Upper lobe of right lung (tissue), 1 donor: ENCODE data around the gene SCCPDH. TPM values are rescaled to one million over a fixed set of nuclear protein-coding genes. Genes with fewer than 3 reads are reported as not detected.

Experiments
- ATAC-seq: fragments of 200-7000 bp; cut with Tn5 transposase; one replicate; pipeline ENCODE4 v1.9.1; 2020; ENCODE audit warnings: mild to moderate bottlenecking, moderate library complexity
- DNase-seq: peaks from one replicate; pipeline ENCODE4 v3.0.0-alpha.2; 2020
- H3K27ac ChIP-seq: fragments of 200-600 bp; one replicate; pipeline ENCODE4 v1.8.0; 2022
- H3K27me3 ChIP-seq: fragments of 200-600 bp; one replicate; pipeline ENCODE4 v1.8.0; 2022; ENCODE audit warnings: mild to moderate bottlenecking
- H3K36me3 ChIP-seq: fragments of 200-600 bp; one replicate; pipeline ENCODE4 v1.8.0; 2022
- H3K4me1 ChIP-seq: fragments of 200-600 bp; one replicate; pipeline ENCODE4 v1.8.0; 2022
- H3K4me3 ChIP-seq: fragments of 200-600 bp; one replicate; pipeline ENCODE4 v1.8.0; 2022; ENCODE audit warnings: mild to moderate bottlenecking
- H3K9me3 ChIP-seq: fragments of 200-600 bp; one replicate; pipeline ENCODE4 v1.8.0; 2022
- intact Hi-C: fragments of 100-400 bp; cut with DNase I; formaldehyde crosslinking; loops from one replicate; pipeline ENCODE4 v1.11.0; 2022
- total RNA-seq: library from RNA; stranded (reverse); fragmentation: NEBNext Ultra II Directional; extraction: Animal tissue kit (Norgen Biotek cat#: 25700); gene quantifications from one replicate; pipeline ENCODE4 v1.2.1, GENCODE V29; 2021
- TF ChIP-seq, protein P1 (sequence below): fragments of 200-600 bp; IDR thresholded peaks from one replicate; pipeline ENCODE4 v1.8.0; 2022; ENCODE audit warnings: antibody characterized with exemption
- donor health status: DM: no; HTN: yes; CAD: no; lungs with severe emphysema.

Gene SCCPDH
- total RNA-seq, 1 donor from 2014 or later: 23.4 TPM

DNA sequence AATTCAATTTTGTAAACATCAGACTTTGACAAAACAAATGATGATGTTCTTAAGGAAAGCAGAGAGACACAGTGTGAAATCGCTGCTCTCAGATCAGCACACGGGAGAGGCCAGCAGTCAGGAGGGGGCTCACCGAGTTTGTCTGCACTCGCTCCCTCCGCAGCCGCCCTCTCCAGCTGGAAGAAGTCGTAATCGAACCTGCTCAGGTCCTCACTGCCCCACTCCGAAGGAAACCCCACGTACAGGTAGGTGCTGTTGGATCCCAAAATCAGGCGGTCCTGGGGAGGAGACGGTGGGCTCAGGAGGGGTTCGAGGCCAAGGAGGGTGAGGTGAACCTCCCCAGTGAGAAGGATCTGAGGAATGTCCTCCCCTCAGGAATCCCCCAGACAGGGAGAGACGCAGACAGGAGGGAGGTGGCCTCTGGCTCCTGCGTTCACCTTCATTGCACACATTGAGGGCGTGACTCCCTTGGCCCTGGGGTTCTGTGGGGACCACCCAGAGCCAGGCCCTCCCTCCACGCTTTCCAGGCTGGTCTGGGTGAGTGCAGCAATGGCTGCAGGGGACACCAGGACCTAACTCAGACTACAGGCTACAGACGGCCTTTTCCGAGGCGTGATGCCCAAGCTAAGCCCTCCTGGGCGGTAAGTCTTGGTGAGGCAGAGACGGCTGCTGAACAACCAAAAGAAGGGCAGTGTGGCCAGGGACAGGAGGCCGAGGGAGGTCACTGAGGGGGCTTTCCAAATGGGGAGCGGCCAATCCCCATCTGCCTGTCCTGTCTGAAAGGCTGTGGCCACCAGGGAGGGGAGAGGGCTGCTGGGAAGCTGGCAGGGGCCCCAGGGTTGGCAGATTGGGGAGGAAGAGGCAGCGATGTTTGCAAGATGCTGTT is 65.5 kb downstream of the SCCPDH start:
- no peak overlapping the region for H3K27ac ChIP-seq
- H3K9me3 ChIP-seq: no peaks in the 10 kb centered on the region
- DNase-seq (no peak), ATAC-seq (no peak)
- H3K4me3 ChIP-seq: no peak overlapping the region
- TF ChIP-seq, protein P1, sequence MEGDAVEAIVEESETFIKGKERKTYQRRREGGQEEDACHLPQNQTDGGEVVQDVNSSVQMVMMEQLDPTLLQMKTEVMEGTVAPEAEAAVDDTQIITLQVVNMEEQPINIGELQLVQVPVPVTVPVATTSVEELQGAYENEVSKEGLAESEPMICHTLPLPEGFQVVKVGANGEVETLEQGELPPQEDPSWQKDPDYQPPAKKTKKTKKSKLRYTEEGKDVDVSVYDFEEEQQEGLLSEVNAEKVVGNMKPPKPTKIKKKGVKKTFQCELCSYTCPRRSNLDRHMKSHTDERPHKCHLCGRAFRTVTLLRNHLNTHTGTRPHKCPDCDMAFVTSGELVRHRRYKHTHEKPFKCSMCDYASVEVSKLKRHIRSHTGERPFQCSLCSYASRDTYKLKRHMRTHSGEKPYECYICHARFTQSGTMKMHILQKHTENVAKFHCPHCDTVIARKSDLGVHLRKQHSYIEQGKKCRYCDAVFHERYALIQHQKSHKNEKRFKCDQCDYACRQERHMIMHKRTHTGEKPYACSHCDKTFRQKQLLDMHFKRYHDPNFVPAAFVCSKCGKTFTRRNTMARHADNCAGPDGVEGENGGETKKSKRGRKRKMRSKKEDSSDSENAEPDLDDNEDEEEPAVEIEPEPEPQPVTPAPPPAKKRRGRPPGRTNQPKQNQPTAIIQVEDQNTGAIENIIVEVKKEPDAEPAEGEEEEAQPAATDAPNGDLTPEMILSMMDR: no peak
- H3K27me3 ChIP-seq: peaks cover 16% of the 10 kb centered on the region
- no peaks in the 10 kb centered on the region for H3K36me3 ChIP-seq
- H3K4me1 ChIP-seq: no peaks in the 10 kb centered on the region
- intact Hi-C loops: no loop called here

DNA sequence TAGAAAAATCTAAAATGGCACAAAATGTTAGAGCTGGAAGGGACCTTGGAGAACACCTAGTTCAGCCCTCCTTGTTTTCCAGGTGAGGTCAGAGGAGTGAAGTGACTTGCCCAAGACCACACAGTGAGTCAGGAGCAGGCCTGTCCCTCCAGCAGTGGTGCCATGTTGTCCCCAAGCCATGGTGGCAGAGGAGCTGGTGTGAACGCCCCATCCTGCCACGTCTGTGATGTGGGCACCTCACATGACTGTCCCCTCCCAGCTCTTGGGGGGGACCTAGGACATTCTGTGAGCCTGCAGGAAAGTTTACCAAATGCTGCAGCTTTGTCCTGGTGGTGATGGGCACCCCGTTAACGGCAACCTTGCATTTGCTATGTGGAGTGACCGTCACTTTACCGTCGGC is 66.2 kb downstream of the SCCPDH start:
- no peaks in the 10 kb centered on the region for H3K4me1 ChIP-seq
- TF ChIP-seq, protein P1: no peak
- no peak overlapping the region for H3K27ac ChIP-seq
- ATAC-seq (no peak), DNase-seq (no peak)
- H3K4me3 ChIP-seq: no peak overlapping the region
- intact Hi-C loops: no loop called here
- H3K9me3 ChIP-seq: no peaks in the 10 kb centered on the region
- H3K36me3 ChIP-seq: no peaks in the 10 kb centered on the region
- H3K27me3 ChIP-seq: peaks cover 16% of the 10 kb centered on the region

DNA sequence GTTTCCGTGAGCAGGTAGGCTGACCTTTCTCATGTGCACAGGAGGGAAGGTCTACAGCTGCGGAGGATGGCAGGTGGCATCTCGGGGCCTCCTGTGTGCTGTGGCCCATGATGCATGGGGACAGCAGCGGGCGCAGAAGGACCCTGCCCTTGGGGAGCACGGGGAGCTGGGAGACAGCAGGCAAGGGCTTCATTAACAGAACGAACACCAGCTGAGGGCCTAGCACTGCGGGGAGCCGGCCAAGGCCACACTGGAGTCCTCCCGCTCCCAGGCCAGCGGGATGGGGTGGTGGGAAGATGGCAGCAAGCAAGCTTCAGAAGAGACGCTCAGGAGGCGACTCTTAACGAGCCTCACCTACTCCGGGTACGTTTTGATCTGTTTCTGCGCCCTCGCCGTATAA is 66.6 kb downstream of the SCCPDH start:
- intact Hi-C loops: no loop called here
- TF ChIP-seq, protein P1: no peak
- H3K27me3 ChIP-seq: peaks cover 16% of the 10 kb centered on the region

DNA sequence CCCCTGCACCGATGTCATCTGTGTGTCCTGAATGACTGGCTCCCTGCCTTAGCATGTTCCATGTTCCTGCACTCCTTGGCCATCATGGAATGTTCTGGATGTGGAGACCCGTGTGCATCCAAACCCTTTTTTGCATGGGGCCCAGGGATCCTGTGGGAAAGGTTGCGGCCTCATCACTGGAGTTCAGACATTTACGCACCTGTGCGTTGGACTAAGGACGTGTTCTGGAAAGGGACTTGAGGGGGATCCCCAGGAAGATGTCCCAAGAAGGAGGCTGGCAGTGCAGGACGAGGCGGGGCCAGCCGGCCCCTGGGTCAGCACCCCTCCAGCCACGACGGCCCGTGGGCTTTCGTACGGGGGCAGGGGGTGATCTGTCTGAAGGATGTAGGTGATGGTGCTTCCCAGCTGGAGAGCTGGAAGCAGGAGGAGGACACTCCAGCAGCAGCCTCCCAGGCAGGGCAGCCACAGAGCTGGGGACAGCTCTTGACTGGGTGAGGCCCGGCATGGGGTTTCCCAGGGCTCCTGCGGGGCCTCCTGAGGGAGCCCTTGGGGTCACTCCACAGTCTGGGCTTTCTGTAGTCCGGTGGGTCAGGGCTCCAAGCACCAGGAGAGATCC is 67.2 kb downstream of the SCCPDH start:
- Histone ChIP-seq H3K27ac (no peak overlapping the region), H3K4me1 (no peaks in the 10 kb centered on the region), H3K36me3 (no peaks in the 10 kb centered on the region), H3K27me3 (peaks cover 16% of the 10 kb centered on the region), H3K9me3 (no peaks in the 10 kb centered on the region), H3K4me3 (no peak overlapping the region)
- DNase-seq (no peak), ATAC-seq (no peak)
- intact Hi-C loops: no loop called here
- TF ChIP-seq, protein P1: no peak

More for the DNA sequence above, 66.6 kb downstream of the SCCPDH start:
- H3K4me3 ChIP-seq: no peak overlapping the region
- no peaks in the 10 kb centered on the region for H3K4me1 ChIP-seq
- ATAC-seq: no peak
- H3K36me3 ChIP-seq: no peaks in the 10 kb centered on the region
- H3K27ac ChIP-seq: no peak overlapping the region
- H3K9me3 ChIP-seq: no peaks in the 10 kb centered on the region
- DNase-seq: no peak

DNA sequence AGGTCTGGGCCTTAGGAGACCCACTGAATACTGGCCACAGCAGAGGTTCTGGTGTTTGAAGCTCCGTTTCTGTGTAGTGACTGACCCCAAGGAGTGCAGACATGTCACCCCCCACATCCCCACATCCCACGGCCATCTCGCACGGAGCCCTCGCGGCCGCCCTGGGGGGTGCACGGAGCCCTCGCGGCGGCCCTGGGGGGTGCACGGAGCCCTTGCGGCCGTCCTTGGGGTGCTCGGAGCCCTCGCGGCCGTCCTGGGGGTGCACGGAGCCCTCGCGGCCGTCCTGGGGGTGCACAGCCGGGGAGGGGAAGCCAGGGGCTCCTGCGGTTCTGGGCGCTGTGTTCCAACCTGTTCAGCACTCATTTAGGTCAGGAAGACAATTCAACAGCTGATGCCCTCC is 68.4 kb downstream of the SCCPDH start:
- ATAC-seq (no peak), DNase-seq (no peak)
- Histone ChIP-seq H3K4me3 (no peak overlapping the region), H3K27me3 (peaks cover 16% of the 10 kb centered on the region), H3K4me1 (no peaks in the 10 kb centered on the region), H3K27ac (no peak overlapping the region), H3K9me3 (no peaks in the 10 kb centered on the region), H3K36me3 (no peaks in the 10 kb centered on the region)
- TF ChIP-seq, protein P1: no peak
- intact Hi-C loops: no loop called here
